A673 (cell line): ENCODE results near the gene MX2. TPM values are rescaled to one million over a fixed set of nuclear protein-coding genes. Genes with fewer than 3 reads are reported as not detected.

Source experiments
- BruUV-seq: library from RNA; stranded (reverse); fragments of 400-500 nt; replicated peaks from 2 replicates; lab custom pipeline; 2021; lab: Mats Ljungman, UMichigan
- CTCF ChIA-PET: fragments of 300-600 bp; sonication (Branson Sonifier 250); formaldehyde crosslinking; loops from one replicate; lab custom pipeline; 2022; ENCODE audit warnings: antibody characterized with exemption; lab: Charles Lee
- POLR2A ChIA-PET: fragments of 300-600 bp; sonication (Branson Sonifier 250); formaldehyde crosslinking; loops from one replicate; lab custom pipeline; 2022; ENCODE audit warnings: antibody characterized with exemption; ENCODE audit not compliant: low non-redundant PET; lab: Charles Lee
- DNase-seq: peaks from one replicate; pipeline ENCODE4 v3.0.0-alpha.2; 2015; ENCODE audit warnings: low spot score
- H3K27ac ChIP-seq: fragments of 200-600 bp; sonication (generic); 2 replicates; pipeline ENCODE4 v1.5.1; 2016; ENCODE audit warnings: mixed run types, low read depth, mild to moderate bottlenecking, mixed read lengths, antibody characterized with exemption, low read length; ENCODE audit not compliant: poor library complexity, severe bottlenecking
- H3K27me3 ChIP-seq: fragments of 200-600 bp; sonication (generic); replicated peaks from 2 replicates; pipeline ENCODE4 v1.6.1; 2017; ENCODE audit warnings: mixed run types, low read depth, mild to moderate bottlenecking, mixed read lengths, antibody characterized with exemption, low read length; ENCODE audit not compliant: insufficient read depth, poor library complexity
- H3K36me3 ChIP-seq: fragments of 200-600 bp; sonication (generic); 2 replicates; pipeline ENCODE4 v1.6.1; 2016; ENCODE audit warnings: mixed run types, mild to moderate bottlenecking, mixed read lengths, antibody characterized with exemption, low read length; ENCODE audit not compliant: insufficient read depth, poor library complexity, severe bottlenecking
- H3K4me1 ChIP-seq: fragments of 200-600 bp; sonication (generic); 2 replicates; pipeline ENCODE4 v1.6.1; 2017; ENCODE audit warnings: mixed run types, mild to moderate bottlenecking, mixed read lengths, antibody characterized with exemption, low read length; ENCODE audit not compliant: insufficient read depth, poor library complexity, severe bottlenecking
- H3K4me3 ChIP-seq: fragments of 200-600 bp; sonication (generic); 2 replicates; pipeline ENCODE4 v1.5.1; 2016; ENCODE audit warnings: low read depth, mixed run types, mild to moderate bottlenecking, mixed read lengths, low read length; ENCODE audit not compliant: poor library complexity, severe bottlenecking
- H3K9me3 ChIP-seq: fragments of 200-600 bp; sonication (generic); 2 replicates; pipeline ENCODE4 v1.6.1; 2016; ENCODE audit warnings: mixed run types, low read depth, mild to moderate bottlenecking, mixed read lengths, antibody characterized with exemption, low read length; ENCODE audit not compliant: poor library complexity, severe bottlenecking
- CTCF ChIP-seq: fragments of 300-800, 200-600 bp; sonication (generic); conservative IDR thresholded peaks from 2 replicates; pipeline ENCODE4 v1.5.1; 2017; ENCODE audit warnings: low read depth, mild to moderate bottlenecking, antibody characterized with exemption, low read length, moderate library complexity, mixed read lengths
- EZH2 ChIP-seq: fragments of 200-600 bp; sonication (generic); IDR thresholded peaks from 2 replicates; pipeline ENCODE4 v1.6.1; 2017; ENCODE audit warnings: borderline replicate concordance, low read depth, mild to moderate bottlenecking, mixed read lengths, antibody characterized with exemption, low read length; ENCODE audit not compliant: poor library complexity, severe bottlenecking
- intact Hi-C: fragments of 100-400 bp; cut with micrococcal nuclease; formaldehyde crosslinking; loops from one replicate; pipeline ENCODE4 v1.10.0; 2022; ENCODE audit not compliant: unreplicated experiment
- total RNA-seq: library from RNA; stranded (reverse); gene quantifications from 2 replicates; pipeline ENCODE4 v1.2.3, GENCODE V29; 2021

Gene MX2
- total RNA-seq, 1 experiment from 2014 or later: not detected

- intact Hi-C loops: no loop called here
- DNase-seq: no peak
- CTCF ChIA-PET: no interaction called here
These were observed 12.7 kb upstream of the MX2 start for GRCh38 chr21:41349126-41349525.

GRCh38 chr21:41349619-41350390, 12.0 kb upstream of the MX2 start:
- H3K9me3 ChIP-seq: no peaks in the 10 kb centered on the region
- intact Hi-C loops: no loop called here
- BruUV-seq: no TSS peak
- H3K36me3 ChIP-seq: no peaks in the 10 kb centered on the region
- TF ChIP-seq CTCF (no peak), EZH2 (no peak)
- DNase-seq: no peak
- CTCF ChIA-PET: no interaction called here
- H3K27ac ChIP-seq: no peak overlapping the region
- H3K27me3 ChIP-seq: no peaks in the 10 kb centered on the region
- POLR2A ChIA-PET: no interaction called here
- H3K4me3 ChIP-seq: no peak overlapping the region
- H3K4me1 ChIP-seq: no peaks in the 10 kb centered on the region

More at GRCh38 chr21:41349126-41349525, 12.7 kb upstream of the MX2 start:
- Histone ChIP-seq H3K4me1 (no peaks in the 10 kb centered on the region), H3K9me3 (no peaks in the 10 kb centered on the region), H3K4me3 (no peak overlapping the region), H3K27me3 (no peaks in the 10 kb centered on the region), H3K36me3 (no peaks in the 10 kb centered on the region), H3K27ac (no peak overlapping the region)
- BruUV-seq: no TSS peak
- TF ChIP-seq CTCF (no peak), EZH2 (no peak)
- POLR2A ChIA-PET: no interaction called here

DNA sequence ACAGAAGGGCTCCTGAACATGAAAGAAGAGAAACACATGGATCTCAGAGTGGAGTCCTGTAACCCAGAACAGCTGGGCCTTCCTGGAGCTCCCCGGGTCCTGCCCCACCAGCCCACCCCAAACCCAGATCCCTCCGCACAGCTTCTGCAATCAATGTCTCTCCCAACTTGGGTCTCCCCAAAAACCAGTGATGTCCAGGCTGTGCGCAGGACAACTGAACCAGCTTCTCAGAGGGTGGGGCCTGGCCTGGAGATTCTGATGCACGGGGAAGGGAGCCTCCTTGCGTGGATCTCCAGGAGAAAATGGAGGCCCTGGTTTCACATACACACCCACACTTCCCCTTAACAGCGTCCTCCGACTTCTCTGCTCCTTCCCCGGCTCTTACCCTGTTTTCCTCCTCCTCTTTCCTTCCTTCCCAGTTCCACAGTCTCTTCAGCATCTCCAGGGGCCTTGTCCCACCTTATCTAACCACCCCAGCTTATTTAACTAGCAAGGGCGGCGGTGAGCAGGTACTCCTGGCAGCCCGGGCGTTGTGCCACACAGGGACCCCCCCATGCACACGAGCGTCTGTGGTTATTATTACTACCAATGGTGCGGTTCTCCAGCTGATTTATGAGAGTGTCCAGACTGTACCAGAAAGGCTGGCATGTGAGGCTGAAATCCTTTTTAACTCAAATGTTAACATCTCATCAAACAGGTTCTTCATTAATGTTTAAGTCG, 11.2 kb upstream of the MX2 start:
- no peak for DNase-seq
- Histone ChIP-seq H3K4me1 (no peaks in the 10 kb centered on the region), H3K36me3 (no peaks in the 10 kb centered on the region), H3K4me3 (no peak overlapping the region), H3K9me3 (no peaks in the 10 kb centered on the region), H3K27ac (no peak overlapping the region), H3K27me3 (no peaks in the 10 kb centered on the region)
- no TSS peak for BruUV-seq
- POLR2A ChIA-PET: no interaction called here
- CTCF ChIA-PET: no interaction called here
- intact Hi-C loops: no loop called here
- TF ChIP-seq CTCF: no peak
- no peak for TF ChIP-seq EZH2
